CD4-positive, alpha-beta T cell (primary cell): Measurements from ENCODE around the gene CACHD1. TPM values are rescaled to one million over a fixed set of nuclear protein-coding genes. Genes with fewer than 3 reads are reported as not detected.

Experiments
- ATAC-seq: fragments of 200-7000 bp; cut with Tn5 transposase; one replicate; pipeline ENCODE4 v1.10.0; 2022; ENCODE audit warnings: mild to moderate bottlenecking; ENCODE audit not compliant: poor library complexity
- CTCF ChIA-PET: fragments of 350-600 bp; sonication (Branson Sonifier 250); formaldehyde crosslinking; loops from one replicate; lab custom pipeline; 2021; ENCODE audit warnings: antibody characterized with exemption, inconsistent platforms; lab: Charles Lee
- POLR2A ChIA-PET: fragments of 350-600 bp; sonication (Branson Sonifier 250); formaldehyde crosslinking; loops from one replicate; lab custom pipeline; 2021; ENCODE audit warnings: antibody characterized with exemption, inconsistent platforms; lab: Charles Lee
- DNase-seq, 14 experiments: peaks; one replicate each; pipeline ENCODE4 v3.0.0-alpha.2; 2013 to 2020; ENCODE audit warnings: mixed read lengths in 2 of 14
- H3K27ac ChIP-seq, 2 donors: one replicate each; pipeline versions ENCODE4 v1.5.1 to v1.7.0; 2013; ENCODE audit warnings: low read length in 2 of 2, low read depth in 1 of 2, mild to moderate bottlenecking in 1 of 2
- H3K27me3 ChIP-seq, 2 experiments: 1 replicate in 1 of 2; 2 replicates in 1 of 2; pipeline versions ENCODE4 v1.6.1 to v1.7.0; 2013; ENCODE audit warnings: low read length in 2 of 2, control low read depth in 1 of 2, mild to moderate bottlenecking in 1 of 2, moderate library complexity in 1 of 2; ENCODE audit not compliant: insufficient read depth in 2 of 2, control insufficient read depth in 1 of 2
- H3K36me3 ChIP-seq: one replicate; pipeline ENCODE4 v1.6.1; 2013; ENCODE audit warnings: low read length, control low read depth; ENCODE audit not compliant: insufficient read depth
- H3K4me1 ChIP-seq: one replicate; pipeline ENCODE4 v1.6.1; 2013; ENCODE audit warnings: low read length, control low read depth; ENCODE audit not compliant: insufficient read depth
- H3K4me3 ChIP-seq: one replicate; pipeline ENCODE4 v1.5.1; 2013; ENCODE audit warnings: mild to moderate bottlenecking, low read length, moderate library complexity
- H3K9me3 ChIP-seq, 2 experiments: 1 replicate in 1 of 2; 2 replicates in 1 of 2; pipeline versions ENCODE4 v1.6.1 to v1.7.0; 2013; ENCODE audit warnings: low read length in 2 of 2, mild to moderate bottlenecking in 2 of 2, control low read depth in 1 of 2, moderate library complexity in 1 of 2; ENCODE audit not compliant: control insufficient read depth in 1 of 2, insufficient read depth in 1 of 2
- H3K27ac Mint-ChIP-seq: one replicate; pipeline ENCODE4 v1.8.0; 2020; ENCODE audit warnings: mixed read lengths
- H3K27me3 Mint-ChIP-seq: one replicate; pipeline ENCODE4 v1.8.0; 2021; ENCODE audit warnings: mixed read lengths
- H3K36me3 Mint-ChIP-seq: one replicate; pipeline ENCODE4 v1.8.0; 2021; ENCODE audit warnings: low read depth, mixed read lengths
- H3K4me1 Mint-ChIP-seq: one replicate; pipeline ENCODE4 v1.8.0; 2021; ENCODE audit warnings: low read depth, mixed read lengths
- H3K4me3 Mint-ChIP-seq: one replicate; pipeline ENCODE4 v1.8.0; 2020; ENCODE audit warnings: mild to moderate bottlenecking, mixed read lengths
- H3K9me3 Mint-ChIP-seq: one replicate; pipeline ENCODE4 v1.8.0; 2020; ENCODE audit warnings: mixed read lengths
- CTCF ChIP-seq: fragments of 200-600 bp; IDR thresholded peaks from one replicate; pipeline ENCODE4 v1.8.0; 2022; ENCODE audit warnings: antibody characterized with exemption, mild to moderate bottlenecking
- intact Hi-C, 2 experiments: fragments of 100-400 bp; cut with DNase I in 1 of 2; cut with micrococcal nuclease in 1 of 2; formaldehyde crosslinking; loops; one replicate each; pipeline versions ENCODE4 v1.15.1 to v1.9.0; 2023 to 2025; cut with DNase I, micrococcal nuclease
- total RNA-seq, 174 experiments: library from RNA in 2 of 174; stranded (reverse) in 2 of 174; gene quantifications; one replicate each; pipeline ENCODE4 v1.2.3 and lab custom pipeline; 2021 to 2026

CACHD1 gene
- total RNA-seq, 2 experiments from 2014 or later, result 6.2 to 7.1 TPM

GRCh38 chr1:64482720-64483119 lies 12.8 kb downstream of the CACHD1 start:
- ChIA-PET CTCF (no interaction called here), POLR2A (no interaction called here)
- no peaks in the 10 kb centered on the region for H3K9me3 Mint-ChIP-seq
- H3K27ac Mint-ChIP-seq, result no peak overlapping the region
- peaks cover 23% of the 10 kb centered on the region for H3K4me1 Mint-ChIP-seq
- peaks cover 5% of the 10 kb centered on the region for H3K27me3 Mint-ChIP-seq
- no peak for TF ChIP-seq CTCF
- no peak overlapping the region for H3K4me3 Mint-ChIP-seq
- H3K36me3 Mint-ChIP-seq, result no peaks in the 10 kb centered on the region
- H3K36me3 ChIP-seq, result no peaks in the 10 kb centered on the region
- no peaks in the 10 kb centered on the region for H3K4me1 ChIP-seq
- no peak overlapping the region for H3K4me3 ChIP-seq
- intact Hi-C loops, result no loop called here
- H3K9me3 ChIP-seq, result no peaks in the 10 kb centered on the region
- no peak overlapping the region for H3K27ac ChIP-seq
- no peak for ATAC-seq
- peaks cover 0 to 3% of the 10 kb centered on the region in 2 experiments for H3K27me3 ChIP-seq
- DNase-seq, result no peak

- Histone ChIP-seq H3K36me3 (no peaks in the 10 kb centered on the region), H3K4me1 (no peaks in the 10 kb centered on the region), H3K4me3 (no peak overlapping the region), H3K27ac (no peak overlapping the region), H3K9me3 (no peaks in the 10 kb centered on the region), H3K27me3 (peaks cover 0 to 3% of the 10 kb centered on the region in 2 experiments)
- peaks cover 6% of the 10 kb centered on the region for H3K27me3 Mint-ChIP-seq
- no peaks in the 10 kb centered on the region for H3K9me3 Mint-ChIP-seq
- ATAC-seq (no peak), DNase-seq (no peak)
- H3K36me3 Mint-ChIP-seq, result no peaks in the 10 kb centered on the region
- ChIA-PET POLR2A (no interaction called here), CTCF (interaction anchor here (1.0 kb wide), 1 partner anchor 93 kb away, joined by 3 read pairs; no protein-coding TSS in a partner anchor)
- intact Hi-C loops, result loop anchor here in 1 of 2 experiments (2.0 kb wide), 1 partner anchor 15 kb away; no protein-coding TSS in a partner anchor
- no peak overlapping the region for H3K4me3 Mint-ChIP-seq
- TF ChIP-seq CTCF, result no peak
- no peak overlapping the region for H3K27ac Mint-ChIP-seq
- H3K4me1 Mint-ChIP-seq, result peaks cover 32% of the 10 kb centered on the region
These were observed 13.9 kb downstream of the CACHD1 start for GRCh38 chr1:64483731-64484414.

GRCh38 chr1:64484651-64485050 lies 14.7 kb downstream of the CACHD1 start:
- Mint-ChIP-seq H3K9me3 (no peaks in the 10 kb centered on the region), H3K27ac (no peak overlapping the region), H3K36me3 (no peaks in the 10 kb centered on the region), H3K27me3 (peaks cover 8% of the 10 kb centered on the region), H3K4me3 (no peak overlapping the region), H3K4me1 (peaks cover 39% of the 10 kb centered on the region)
- H3K27ac ChIP-seq, result no peak overlapping the region
- ATAC-seq (no peak), DNase-seq (no peak)
- POLR2A ChIA-PET, result no interaction called here
- H3K9me3 ChIP-seq, result no peaks in the 10 kb centered on the region
- CTCF ChIA-PET, result no interaction called here
- no peaks in the 10 kb centered on the region for H3K36me3 ChIP-seq
- H3K27me3 ChIP-seq, result peaks cover 0 to 3% of the 10 kb centered on the region in 2 experiments
- no peaks in the 10 kb centered on the region for H3K4me1 ChIP-seq
- no peak overlapping the region for H3K4me3 ChIP-seq
- intact Hi-C loops, result loop anchor here in 1 of 2 experiments (2.0 kb wide), 1 partner anchor 14 kb away; no protein-coding TSS in a partner anchor
- TF ChIP-seq CTCF, result no peak
